Left renal cortex interstitium (tissue), 4 donors: ENCODE data around the gene SYNDIG1. TPM values are rescaled to one million over a fixed set of nuclear protein-coding genes. Genes with fewer than 3 reads are reported as not detected.

Source experiments
- DNase-seq, 4 donors: peaks; one replicate each; pipeline ENCODE4 v3.0.0-alpha.2; 2013; ENCODE audit warnings: low read depth in 4 of 4, low spot score in 2 of 4, missing footprints in 1 of 4
- polyA plus RNA-seq, 4 donors: library from polyadenylated mRNA; unstranded; fragments of 120-200 nt; gene quantifications; one replicate each; pipeline ENCODE4 v1.2.1, GENCODE V29; 2013; ENCODE audit not compliant: insufficient read length in 4 of 4

SYNDIG1 gene
- polyA plus RNA-seq, 4 donors, result 7.8 to 9.9 (median 8.9) TPM

DNA sequence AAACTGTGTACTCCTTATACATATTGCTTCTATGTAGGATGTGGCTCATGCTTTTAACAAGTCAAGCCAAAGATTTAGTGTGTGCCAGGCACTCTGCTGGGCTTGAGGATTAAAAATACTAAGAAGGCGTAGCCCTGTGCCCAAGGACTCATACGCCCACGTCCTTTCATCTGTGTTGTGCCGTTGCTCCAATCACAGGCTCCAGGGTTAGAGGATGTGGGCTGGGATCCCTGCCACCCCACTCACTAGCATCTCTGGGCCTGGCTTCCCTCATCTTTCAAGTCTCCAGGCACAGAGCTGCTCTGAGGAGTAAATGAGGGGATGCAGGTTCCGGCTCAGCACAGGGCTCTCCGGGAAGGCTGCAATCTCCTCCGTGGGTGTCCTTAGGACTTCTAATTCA is 214.2 kb downstream of the SYNDIG1 start:
- no peak for DNase-seq

DNA sequence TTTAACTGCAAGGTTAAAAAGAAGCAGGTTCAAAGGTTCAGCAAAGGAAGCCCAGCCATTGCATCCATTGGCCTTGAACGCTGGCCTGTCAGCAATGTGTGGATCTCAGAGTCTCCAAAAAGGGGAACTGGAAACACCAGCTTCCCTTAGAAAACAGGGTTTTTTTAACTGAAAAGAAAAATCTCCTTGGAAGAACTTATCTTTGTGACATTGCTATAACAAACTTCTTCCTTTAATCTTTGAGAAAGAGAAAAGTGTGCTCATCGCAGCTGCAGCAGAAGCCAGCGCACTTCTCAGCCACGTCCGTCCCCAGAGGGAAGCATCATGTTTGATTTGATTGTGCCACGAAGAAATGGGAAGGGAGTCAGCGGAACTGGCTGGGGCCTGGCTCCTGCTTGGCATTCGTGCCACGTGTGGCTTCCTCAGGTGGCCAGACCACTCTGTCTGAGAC is 215.0 kb downstream of the SYNDIG1 start:
- no peak for DNase-seq

DNA sequence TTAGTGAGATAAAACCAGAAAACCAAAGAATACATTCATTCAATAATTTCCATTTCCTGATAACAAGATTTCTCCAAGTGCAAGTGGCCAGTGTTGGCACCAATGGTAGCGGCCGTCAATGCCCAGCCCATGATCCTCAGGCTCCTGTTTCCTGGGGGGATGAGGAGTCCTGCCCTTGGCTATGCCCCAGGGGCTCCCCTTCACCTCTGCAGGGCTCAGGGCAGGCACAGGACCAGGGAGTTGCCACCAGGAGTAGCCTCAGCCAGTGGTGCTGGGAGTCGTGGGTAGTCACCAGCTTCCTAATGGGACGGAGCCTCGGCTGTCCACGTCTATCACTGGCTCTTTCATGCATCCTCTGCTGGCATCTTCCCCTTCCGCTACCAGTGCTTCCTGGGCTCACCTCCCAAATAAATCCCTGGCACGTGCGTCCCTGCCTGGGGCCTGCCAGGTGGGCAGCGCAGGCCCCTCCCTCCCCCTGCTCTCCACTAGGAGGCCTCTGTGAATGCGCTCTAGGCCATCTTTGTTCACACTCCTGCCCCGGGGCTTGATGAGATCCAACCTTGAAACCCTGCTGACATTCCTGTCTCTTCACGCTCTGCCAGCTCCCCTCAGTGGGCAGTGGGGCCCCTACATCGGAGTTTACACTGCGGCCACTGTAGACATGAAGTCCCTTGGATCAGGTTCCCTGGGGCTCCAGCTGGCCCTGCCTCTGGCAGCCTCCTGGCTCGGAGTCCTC is 215.7 kb downstream of the SYNDIG1 start:
- no peak for DNase-seq

DNA sequence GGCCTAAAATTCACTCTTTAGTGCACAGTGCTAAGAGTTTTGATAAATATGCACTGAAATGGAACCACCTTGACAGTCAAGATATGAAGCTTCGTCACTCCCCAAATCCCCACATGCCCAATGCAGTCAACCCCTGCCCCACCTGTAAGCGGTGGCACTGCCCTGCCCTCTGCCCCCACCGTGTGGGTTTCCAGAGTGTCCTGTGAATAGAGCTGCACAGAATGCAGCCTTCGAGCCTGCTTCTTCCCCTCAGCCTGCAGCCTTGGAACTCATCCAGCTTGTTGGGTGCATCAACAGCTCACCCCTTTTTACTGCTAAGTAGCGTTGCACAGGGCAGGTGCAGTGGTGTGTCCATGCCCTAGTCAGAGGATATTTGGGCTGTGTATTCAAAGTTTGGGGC is 216.3 kb downstream of the SYNDIG1 start:
- DNase-seq, result no peak

DNA sequence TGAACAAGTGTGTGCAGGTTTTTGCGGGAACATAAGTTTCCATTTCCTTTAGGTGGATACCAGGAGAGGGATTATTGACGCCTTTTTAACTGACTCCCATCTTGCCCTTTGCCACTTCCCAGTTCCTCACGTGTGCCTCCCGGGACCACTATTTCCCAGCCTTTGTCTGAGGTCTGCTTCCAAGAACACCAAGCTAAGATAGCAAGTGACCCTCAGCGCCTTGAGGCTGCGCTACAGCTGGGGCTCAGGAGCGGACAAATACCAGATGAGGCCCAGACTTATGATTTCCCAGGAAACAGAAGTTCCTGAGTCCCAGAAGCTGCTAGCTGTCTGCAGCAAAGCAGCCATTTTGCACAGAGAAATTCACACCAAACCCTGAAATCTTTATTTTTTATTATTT is 216.7 kb downstream of the SYNDIG1 start:
- no peak for DNase-seq

DNA sequence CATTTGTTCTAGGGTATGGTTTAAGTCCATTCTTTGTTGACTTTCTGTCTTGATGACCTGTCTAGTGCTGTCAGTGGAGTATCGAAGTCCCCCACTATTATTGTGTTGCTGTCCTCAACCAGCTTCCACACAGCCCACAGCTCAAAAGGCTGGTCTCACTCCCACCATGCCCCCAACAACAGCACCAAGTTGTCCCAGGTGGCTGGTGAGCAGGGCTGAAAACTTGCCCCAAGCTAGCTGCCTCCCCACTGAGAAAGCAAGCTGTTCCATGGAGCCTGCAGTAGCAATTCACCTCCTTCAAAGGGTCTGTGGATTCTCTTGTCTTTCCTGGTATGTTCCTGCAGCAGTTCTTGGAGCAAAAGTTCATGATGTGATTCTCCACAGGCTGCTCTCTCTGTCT is 221.0 kb downstream of the SYNDIG1 start:
- DNase-seq, result no peak

DNA sequence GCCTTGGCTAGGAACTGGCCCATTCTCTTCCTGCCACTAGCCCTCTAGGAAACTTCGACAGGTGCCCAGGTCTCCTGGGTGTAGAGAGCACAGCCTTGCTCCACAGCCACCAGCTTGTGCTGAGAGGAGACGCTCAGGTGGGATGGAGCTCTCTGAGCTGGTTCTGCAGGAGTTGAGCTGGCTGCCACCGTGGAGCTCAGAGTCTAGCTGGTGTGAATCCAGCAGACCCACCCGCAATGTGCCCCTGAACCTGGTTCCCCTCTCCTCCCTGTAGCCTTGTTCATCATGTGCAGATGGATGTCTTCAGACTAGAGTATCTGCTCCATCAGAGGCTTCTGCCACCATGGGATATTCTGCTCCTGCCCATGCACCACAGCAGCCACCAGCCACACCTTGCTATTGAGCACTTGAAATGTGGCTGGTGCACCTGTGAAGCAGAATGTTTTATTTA is 222.5 kb downstream of the SYNDIG1 start:
- no peak for DNase-seq

DNA sequence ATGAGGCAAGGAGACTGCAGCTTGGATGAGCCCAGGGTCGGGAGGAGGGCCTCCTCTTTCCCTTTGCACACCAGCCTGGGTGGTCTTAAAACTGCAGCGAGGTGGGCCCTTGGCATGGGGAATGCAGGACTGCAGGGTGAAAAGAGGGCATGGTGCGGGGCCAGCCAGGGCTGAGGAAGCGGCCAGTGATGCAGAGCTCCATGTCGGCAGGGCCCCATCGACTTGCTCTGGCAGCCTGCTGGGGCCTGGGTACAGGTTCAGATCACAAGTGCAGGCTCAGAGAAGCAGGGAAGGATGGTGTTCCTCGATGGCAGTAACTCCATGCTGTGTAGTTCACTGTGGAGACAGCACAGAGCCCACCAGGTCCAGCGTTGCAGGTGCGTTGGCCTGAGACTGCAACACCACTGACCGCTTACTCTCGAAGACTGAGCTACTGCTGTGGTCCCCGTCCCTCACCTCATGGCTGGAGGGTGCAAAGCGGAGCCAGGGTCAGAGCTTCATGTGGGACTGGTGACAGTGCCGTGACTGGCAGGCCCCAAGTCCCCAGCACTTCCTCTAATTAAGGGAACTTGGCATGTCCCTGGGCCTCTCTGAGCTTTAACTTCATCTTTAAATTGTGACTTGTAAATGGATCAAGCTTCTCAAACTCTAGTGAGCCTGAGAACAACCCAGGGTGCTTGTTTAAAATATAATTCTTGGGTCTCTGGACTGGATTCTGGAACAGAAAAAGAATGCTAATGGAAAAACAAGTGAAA is 223.2 kb downstream of the SYNDIG1 start:
- DNase-seq, result no peak

DNA sequence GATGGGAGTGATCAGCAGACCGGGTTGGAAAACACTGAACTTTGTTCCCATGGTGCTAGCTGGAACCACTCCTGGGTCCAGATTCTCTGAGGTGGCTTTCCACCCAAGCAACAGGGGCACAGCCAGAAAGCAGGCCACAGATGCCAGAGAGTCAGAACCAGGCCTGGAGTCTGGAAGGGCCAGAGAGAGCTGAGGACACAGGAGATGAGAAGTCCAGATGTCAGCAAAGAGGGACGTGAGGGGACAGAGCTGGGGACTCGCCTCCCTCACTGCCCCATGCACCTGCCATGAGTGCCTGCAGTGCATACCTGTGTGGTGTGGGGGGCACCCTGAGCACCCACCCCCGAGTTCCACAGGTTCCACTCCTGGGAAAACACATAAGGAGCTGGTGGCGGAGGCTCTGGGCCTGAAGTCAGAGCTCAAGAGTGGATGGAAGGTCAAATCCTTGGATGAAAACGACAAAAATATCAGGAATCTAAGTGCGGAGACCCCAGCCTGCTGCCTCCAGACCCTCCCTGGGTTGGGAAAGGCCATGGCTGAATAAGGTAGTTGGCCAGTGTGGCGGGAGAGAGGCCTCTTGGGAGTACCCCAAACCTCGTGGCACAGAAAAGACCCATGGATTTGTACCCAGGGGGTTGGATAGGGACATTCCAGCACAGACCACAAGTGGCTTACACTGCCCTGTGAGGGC is 224.2 kb downstream of the SYNDIG1 start:
- DNase-seq, result no peak

DNA sequence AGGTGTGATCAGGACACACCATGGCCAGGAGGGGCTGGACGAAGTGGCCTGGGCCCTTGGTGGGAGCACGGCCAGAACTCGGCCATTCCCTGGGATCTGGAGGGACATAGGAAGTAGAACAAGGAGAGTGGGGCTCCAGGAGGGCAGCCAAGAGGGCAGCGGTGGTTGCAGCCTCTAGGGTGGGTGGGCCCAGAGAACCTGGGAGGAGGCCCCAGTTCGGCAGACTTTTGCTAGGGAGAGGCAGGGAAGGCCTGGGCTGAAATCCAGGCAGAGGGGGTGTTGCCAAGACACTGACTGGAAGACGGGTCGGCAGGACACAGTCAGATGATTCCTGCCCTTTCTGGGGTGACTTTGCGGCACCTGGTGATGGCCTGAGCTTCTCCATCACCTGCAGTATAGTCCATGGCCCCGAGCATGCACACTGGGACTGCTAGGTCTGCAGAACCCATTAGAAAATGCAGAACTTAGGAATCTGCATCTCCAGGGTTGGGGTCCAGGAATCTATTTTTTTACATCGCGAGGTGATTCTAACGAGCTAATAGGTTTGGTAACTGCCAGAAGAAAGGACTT is 224.8 kb downstream of the SYNDIG1 start:
- no peak for DNase-seq

DNA sequence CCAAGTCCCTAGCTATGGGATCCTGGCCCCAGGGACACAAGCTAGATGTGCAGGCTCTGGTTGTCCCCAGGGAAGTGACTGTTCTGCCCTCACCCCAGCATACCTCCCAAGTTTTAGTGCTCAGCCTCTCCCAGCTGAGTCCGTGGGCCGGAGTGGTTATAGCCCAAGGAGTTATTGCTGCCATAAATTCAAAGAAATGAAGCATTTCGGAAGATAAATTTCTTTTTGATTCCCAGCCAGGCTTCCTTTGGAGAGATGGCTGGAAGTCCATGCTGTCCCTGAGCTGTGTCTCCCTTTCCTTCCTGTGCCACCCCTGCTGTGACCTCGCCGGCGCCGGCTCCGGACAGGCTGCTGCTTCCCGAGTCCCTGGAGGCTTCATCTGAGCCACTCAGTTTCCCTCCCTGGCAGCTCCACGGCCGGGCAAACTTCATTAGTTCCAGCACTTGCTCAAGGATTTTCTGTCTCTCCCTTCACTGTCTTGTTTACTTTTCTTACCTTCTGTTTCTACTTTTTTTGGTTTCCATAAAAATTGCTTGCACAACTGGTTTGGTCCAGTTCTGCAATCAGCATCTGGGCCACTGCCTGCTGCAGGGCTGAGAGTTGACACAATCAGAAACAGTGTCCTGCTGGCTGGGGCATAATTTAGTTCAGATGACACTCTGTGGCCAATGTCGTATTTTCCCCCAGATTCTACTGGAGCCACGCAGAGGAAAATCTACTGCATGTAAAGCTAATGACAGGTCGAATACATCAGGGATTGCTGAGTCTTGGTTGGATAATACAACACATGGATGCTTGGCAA is 225.5 kb downstream of the SYNDIG1 start:
- peak in 1 of 4 donors; percentile 31 for DNase-seq

DNA sequence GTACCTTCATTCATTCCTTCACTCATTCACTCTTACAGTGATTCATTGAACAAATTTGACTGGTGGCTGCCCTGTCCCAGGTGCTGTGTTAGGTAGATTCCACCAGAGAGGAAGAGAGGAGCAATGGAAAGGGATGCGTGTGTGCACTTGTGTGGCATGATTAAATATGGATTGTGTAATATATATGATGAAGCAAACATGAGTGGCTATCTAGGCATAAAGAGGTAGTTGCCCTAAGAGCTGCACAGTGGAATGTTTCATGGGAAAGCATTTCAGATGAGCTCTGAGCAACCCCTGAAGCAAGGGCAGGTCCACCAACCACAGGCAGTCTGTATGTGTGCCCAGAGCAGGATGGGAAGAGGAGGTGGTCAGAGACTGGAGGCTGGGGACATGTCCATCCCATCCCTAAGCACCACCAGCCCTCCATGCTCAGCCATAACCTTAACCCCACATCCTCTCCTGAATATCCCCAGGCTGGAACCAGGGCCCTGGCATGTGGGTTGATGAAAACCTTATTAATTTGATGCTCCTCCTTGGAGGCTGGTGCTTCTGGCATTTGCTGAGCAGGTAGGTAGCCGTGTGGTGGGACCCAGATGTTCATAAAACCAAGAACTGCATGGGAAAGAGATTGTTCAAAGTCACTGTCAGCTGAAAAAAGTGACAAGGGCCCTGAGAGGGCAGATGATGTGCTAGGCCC is 226.2 kb downstream of the SYNDIG1 start:
- no peak for DNase-seq

DNA sequence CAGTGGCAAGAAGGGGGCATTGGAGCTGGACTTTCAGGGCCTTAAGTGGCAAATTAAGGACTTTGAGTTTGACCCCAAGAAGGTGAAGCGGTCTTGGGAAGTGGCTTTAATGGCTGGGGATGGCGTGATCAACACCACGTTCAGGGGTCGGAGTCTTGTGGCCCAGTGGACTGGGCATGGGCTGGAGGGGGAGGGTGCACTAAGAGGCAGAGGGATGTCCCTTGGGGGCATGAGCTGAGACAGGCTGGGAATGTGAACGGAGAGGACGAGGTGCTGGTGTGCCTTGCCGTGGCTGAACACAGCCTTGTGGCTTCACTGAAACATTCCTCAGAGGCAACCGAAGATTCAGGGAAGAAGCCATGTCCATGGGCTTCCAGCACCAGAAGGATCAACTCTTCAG is 227.0 kb downstream of the SYNDIG1 start:
- DNase-seq, result no peak

DNA sequence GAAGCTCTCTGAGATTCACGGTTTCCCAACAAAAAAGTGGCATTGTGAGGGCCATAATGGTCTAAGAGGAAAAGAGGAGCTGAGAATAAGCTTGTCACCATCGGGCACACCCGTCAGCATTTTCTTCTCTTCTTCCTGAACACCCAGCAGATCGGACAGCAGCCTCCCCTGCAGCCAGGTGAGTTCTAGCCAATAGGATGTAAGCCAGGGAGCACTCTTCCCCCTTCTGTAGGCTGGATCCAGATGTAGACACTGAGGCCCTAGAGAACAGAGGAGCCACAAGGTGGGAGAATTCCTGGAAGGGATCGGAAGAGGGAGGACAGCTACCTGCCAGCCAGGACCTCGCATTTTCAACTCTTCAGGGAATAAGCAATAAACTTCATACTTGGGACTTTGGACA is 228.0 kb downstream of the SYNDIG1 start:
- DNase-seq, result no peak

DNA sequence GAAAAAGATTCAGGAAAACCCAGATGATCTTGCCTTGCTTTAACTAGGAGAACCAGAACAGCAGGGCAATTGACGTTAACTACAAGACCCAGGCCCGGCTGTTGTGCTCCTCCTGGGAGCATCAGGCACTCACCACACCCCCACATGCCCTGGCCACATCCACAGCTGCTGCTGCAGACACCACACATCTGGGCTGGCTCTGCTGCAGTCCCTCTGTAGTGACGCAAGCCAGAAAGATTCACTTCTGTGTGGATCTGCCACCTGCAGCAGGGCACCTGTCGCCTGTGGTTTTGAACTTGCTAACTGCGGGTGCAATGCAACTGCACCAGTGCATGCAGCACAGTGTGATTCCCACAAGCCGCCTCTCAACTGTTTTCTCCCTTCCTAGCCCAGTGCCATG is 228.8 kb downstream of the SYNDIG1 start:
- no peak for DNase-seq

DNA sequence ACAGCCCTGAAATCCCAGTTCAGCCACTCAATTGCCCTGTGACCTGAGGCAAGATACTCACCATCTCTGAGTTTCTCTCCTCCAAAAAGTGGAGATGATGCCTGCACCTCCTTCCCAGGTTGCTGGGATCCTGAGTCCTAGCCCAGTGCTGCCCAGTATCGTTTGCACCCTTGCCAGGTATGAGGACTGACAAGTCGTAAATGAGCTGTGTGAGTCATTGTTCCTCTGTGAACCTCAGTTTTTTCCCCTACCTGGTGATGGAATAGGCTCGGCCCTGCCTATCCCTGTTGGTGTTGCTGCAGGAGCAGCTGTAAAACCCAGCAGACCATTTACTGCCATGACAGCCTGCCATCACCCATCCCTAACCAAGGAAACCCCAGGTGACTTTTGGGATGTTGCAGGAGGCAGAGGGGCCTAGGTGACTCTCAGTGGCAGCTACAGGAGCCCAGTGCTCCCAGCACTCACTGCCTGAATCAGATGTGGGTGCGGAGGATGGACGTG is 229.3 kb downstream of the SYNDIG1 start:
- DNase-seq, result no peak

DNA sequence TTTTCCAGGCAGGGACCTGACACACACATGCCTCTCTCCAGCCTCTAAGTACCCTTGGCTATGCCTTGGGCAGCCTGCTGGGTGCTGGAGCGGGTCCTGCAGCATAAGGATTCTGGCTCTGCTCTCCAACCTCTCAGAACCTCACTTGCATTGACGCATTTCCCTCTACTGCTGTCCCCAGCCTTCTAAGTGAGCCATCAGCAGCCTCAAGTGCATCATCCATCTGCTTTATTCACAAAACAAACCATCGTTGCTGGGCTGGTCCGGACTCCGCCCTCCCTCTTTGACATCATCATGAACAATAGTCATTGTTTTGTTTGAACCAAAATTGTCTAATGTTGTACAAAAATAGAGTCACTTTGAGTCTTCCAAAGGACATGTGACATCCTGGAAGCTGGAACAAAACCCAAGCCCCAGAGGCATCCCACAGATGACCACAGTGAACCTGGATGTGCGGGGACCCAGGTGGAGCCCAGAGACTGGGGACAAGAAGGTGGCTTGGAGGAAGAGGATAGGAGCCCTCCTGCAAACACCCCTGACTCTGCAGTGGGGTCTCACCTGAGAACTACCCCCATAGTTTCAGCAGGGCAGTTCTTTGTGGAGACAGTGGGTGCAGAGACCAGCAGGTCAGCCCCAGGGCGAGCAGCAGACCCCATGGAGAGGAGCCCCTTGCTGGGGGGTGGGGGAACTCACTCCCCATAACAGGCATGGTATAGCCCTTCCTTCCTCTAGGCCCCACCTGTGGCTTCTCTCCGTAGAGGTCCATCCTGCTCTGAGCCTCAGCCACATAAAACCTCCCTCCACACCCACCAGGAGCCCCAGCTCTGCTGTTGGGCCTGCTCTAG is 230.1 kb downstream of the SYNDIG1 start:
- no peak for DNase-seq

DNA sequence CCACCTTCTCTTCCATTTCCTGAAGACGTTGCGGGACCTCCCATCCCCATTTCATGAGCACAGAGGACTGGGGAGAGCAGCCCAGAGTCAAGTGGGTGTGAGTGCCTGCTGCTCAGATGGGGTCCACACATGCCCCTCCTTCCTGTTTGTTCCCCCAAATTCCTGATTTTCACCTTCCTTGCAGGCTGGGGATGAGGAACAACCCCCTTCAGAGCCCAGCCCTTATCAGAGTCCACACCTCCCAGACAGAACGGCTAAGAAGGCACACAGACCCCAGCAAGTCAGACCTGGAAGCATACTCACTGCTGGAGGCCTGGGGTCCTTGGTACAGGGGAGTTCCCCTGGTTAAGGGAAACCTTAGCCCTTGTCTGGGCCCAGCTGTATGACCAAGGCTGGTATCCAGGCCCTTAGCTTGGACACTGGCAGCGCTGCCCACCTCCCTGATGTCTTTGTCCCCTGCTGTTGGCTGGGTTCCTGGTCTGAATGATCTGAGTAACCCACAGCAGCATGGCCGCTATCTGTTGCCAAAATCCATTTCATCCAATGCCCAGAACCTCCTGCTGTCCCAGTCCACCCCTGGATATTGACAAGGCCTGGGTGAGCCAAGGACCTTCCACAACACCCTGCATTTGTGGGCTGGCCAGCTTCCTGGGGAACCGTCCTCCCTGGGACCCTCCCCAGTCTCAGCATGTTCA is 230.9 kb downstream of the SYNDIG1 start:
- no peak for DNase-seq
